Liver (tissue), 3 donors: Measurements from ENCODE around the gene TMEM200A.

Source experiments
- RAD21 ChIP-seq, 2 donors: IDR thresholded peaks; 2 replicates each; pipeline ENCODE4 v1.6.1; 2016; ENCODE audit warnings: antibody characterized with exemption in 2 of 2, mild to moderate bottlenecking in 2 of 2
- TF ChIP-seq, protein P1 (sequence below): fragments of 150-350 bp; IDR thresholded peaks from 2 replicates; pipeline ENCODE4 v1.5.1; 2017; ENCODE audit warnings: improper control_type of control experiment, low read depth, low read length; ENCODE audit not compliant: missing input control
- donor health status: healthy.
- donor health status: healthy.

DNA sequence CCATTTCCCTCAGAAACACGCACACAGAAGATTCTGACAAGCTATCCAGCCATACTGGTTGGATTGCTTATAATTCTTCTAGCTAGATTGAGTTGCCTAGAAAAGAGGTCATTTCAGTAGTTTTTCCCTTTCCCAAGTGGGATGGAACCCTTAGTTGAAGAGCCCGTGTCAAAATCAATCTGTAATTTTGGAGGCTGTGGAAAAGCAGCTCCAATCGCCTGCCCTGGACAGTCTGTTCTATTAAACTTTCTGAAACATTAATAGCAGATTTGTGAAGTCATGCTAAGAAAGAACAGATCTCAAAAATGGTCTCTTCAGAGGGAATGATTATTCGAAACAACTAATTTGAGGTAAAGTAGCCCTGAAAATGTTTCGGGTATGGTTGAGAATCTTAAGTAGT lies 29.3 kb downstream of the TMEM200A start:
- TF ChIP-seq, protein P1, sequence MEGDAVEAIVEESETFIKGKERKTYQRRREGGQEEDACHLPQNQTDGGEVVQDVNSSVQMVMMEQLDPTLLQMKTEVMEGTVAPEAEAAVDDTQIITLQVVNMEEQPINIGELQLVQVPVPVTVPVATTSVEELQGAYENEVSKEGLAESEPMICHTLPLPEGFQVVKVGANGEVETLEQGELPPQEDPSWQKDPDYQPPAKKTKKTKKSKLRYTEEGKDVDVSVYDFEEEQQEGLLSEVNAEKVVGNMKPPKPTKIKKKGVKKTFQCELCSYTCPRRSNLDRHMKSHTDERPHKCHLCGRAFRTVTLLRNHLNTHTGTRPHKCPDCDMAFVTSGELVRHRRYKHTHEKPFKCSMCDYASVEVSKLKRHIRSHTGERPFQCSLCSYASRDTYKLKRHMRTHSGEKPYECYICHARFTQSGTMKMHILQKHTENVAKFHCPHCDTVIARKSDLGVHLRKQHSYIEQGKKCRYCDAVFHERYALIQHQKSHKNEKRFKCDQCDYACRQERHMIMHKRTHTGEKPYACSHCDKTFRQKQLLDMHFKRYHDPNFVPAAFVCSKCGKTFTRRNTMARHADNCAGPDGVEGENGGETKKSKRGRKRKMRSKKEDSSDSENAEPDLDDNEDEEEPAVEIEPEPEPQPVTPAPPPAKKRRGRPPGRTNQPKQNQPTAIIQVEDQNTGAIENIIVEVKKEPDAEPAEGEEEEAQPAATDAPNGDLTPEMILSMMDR = no peak
- no peak for TF ChIP-seq RAD21 (IDR thresholded peaks at IDR 0.05)
